ENCODE results near the gene TUBGCP3. TPM values are rescaled to one million over a fixed set of nuclear protein-coding genes. Genes with fewer than 3 reads are reported as not detected.

Gene TUBGCP3
- total and polyA plus RNA-seq, 5 donors from 2014 or later = 10.9 to 40.7 (median 15.0) TPM

GRCh38 chr13:112443191-112443994, 144.6 kb downstream of the TUBGCP3 start:
- no peaks in the 10 kb centered on the region for H3K36me3 ChIP-seq (ENCODE audit: control insufficient read depth, insufficient read depth, low read length)
- no peak overlapping the region for H3K27ac Mint-ChIP-seq
- no peak for ATAC-seq (ENCODE audit: low read depth in 2 of 2)
- DNase-seq = no peak
- no peaks in the 10 kb centered on the region for H3K27me3 ChIP-seq (ENCODE audit: control insufficient read depth, insufficient read depth, low read length)
- H3K4me3 ChIP-seq (ENCODE audit: low read depth, low read length) = no peak overlapping the region
- no peak overlapping the region for H3K4me3 Mint-ChIP-seq
- no peaks in the 10 kb centered on the region for H3K36me3 Mint-ChIP-seq
- peaks cover 0 to 4% (median 0%) of the 10 kb centered on the region in 4 donors for H3K4me1 Mint-ChIP-seq
- H3K9me3 Mint-ChIP-seq = peaks cover 0 to 4% (median 0%) of the 10 kb centered on the region in 7 donors
- no peaks in the 10 kb centered on the region for H3K9me3 ChIP-seq (ENCODE audit: control insufficient read depth in 2 of 2, low read length in 2 of 2)
- H3K4me1 ChIP-seq (ENCODE audit: control insufficient read depth, insufficient read depth, low read length, poor library complexity, severe bottlenecking) = no peaks in the 10 kb centered on the region
- H3K27ac ChIP-seq (ENCODE audit: insufficient read depth, low read length, poor library complexity, severe bottlenecking) = no peak overlapping the region
- H3K27me3 Mint-ChIP-seq = peaks cover 19% of the 10 kb centered on the region

- peaks cover 0 to 7% (median 2%) of the 10 kb centered on the region in 7 donors for H3K9me3 Mint-ChIP-seq
- Histone ChIP-seq H3K27ac (ENCODE audit: insufficient read depth, low read length, poor library complexity, severe bottlenecking) (no peak overlapping the region), H3K27me3 (ENCODE audit: control insufficient read depth, insufficient read depth, low read length) (no peaks in the 10 kb centered on the region), H3K4me1 (ENCODE audit: control insufficient read depth, insufficient read depth, low read length, poor library complexity, severe bottlenecking) (no peaks in the 10 kb centered on the region), H3K4me3 (ENCODE audit: low read depth, low read length) (no peak overlapping the region), H3K36me3 (ENCODE audit: control insufficient read depth, insufficient read depth, low read length) (no peaks in the 10 kb centered on the region), H3K9me3 (ENCODE audit: control insufficient read depth in 2 of 2, low read length in 2 of 2) (no peaks in the 10 kb centered on the region)
- no peaks in the 10 kb centered on the region for H3K36me3 Mint-ChIP-seq
- peaks cover 0 to 4% (median 0%) of the 10 kb centered on the region in 4 donors for H3K4me1 Mint-ChIP-seq
- peaks cover 19% of the 10 kb centered on the region for H3K27me3 Mint-ChIP-seq
- no peak for ATAC-seq (ENCODE audit: low read depth in 2 of 2)
- no peak for DNase-seq
- no peak overlapping the region for H3K4me3 Mint-ChIP-seq
- H3K27ac Mint-ChIP-seq = no peak overlapping the region
Observed at GRCh38 chr13:112442483-112443090, 145.4 kb downstream of the TUBGCP3 start.

GRCh38 chr13:112441779-112442310, 146.1 kb downstream of the TUBGCP3 start:
- Mint-ChIP-seq H3K4me1 (peaks cover 0 to 4% (median 0%) of the 10 kb centered on the region in 4 donors), H3K27me3 (peaks cover 19% of the 10 kb centered on the region), H3K9me3 (peaks cover 0 to 7% (median 2%) of the 10 kb centered on the region in 7 donors), H3K36me3 (no peaks in the 10 kb centered on the region), H3K4me3 (no peak overlapping the region), H3K27ac (no peak overlapping the region)
- Histone ChIP-seq H3K27me3 (ENCODE audit: control insufficient read depth, insufficient read depth, low read length) (no peaks in the 10 kb centered on the region), H3K27ac (ENCODE audit: insufficient read depth, low read length, poor library complexity, severe bottlenecking) (no peak overlapping the region), H3K36me3 (ENCODE audit: control insufficient read depth, insufficient read depth, low read length) (no peaks in the 10 kb centered on the region), H3K4me1 (ENCODE audit: control insufficient read depth, insufficient read depth, low read length, poor library complexity, severe bottlenecking) (no peaks in the 10 kb centered on the region), H3K4me3 (ENCODE audit: low read depth, low read length) (no peak overlapping the region), H3K9me3 (ENCODE audit: control insufficient read depth in 2 of 2, low read length in 2 of 2) (no peaks in the 10 kb centered on the region)
- no peak for DNase-seq
- no peak for ATAC-seq (ENCODE audit: low read depth in 2 of 2)

GRCh38 chr13:112441226-112441625, 146.7 kb downstream of the TUBGCP3 start:
- H3K27me3 ChIP-seq (ENCODE audit: control insufficient read depth, insufficient read depth, low read length) = no peaks in the 10 kb centered on the region
- Mint-ChIP-seq H3K27ac (no peak overlapping the region), H3K4me1 (peaks cover 0 to 4% (median 0%) of the 10 kb centered on the region in 4 donors), H3K9me3 (peaks cover 0 to 7% (median 2%) of the 10 kb centered on the region in 7 donors), H3K27me3 (peaks cover 19% of the 10 kb centered on the region), H3K4me3 (no peak overlapping the region), H3K36me3 (no peaks in the 10 kb centered on the region)
- H3K4me1 ChIP-seq (ENCODE audit: control insufficient read depth, insufficient read depth, low read length, poor library complexity, severe bottlenecking) = no peaks in the 10 kb centered on the region
- no peaks in the 10 kb centered on the region for H3K36me3 ChIP-seq (ENCODE audit: control insufficient read depth, insufficient read depth, low read length)
- DNase-seq = no peak
- no peaks in the 10 kb centered on the region for H3K9me3 ChIP-seq (ENCODE audit: control insufficient read depth in 2 of 2, low read length in 2 of 2)
- H3K4me3 ChIP-seq (ENCODE audit: low read depth, low read length) = no peak overlapping the region
- ATAC-seq (ENCODE audit: low read depth in 2 of 2) = no peak
- no peak overlapping the region for H3K27ac ChIP-seq (ENCODE audit: insufficient read depth, low read length, poor library complexity, severe bottlenecking)

GRCh38 chr13:112438515-112438914, 149.4 kb downstream of the TUBGCP3 start:
- peaks cover 0 to 3% (median 0%) of the 10 kb centered on the region in 4 donors for H3K4me1 Mint-ChIP-seq
- no peaks in the 10 kb centered on the region for H3K36me3 Mint-ChIP-seq
- Histone ChIP-seq H3K27ac (ENCODE audit: insufficient read depth, low read length, poor library complexity, severe bottlenecking) (no peak overlapping the region), H3K9me3 (ENCODE audit: control insufficient read depth in 2 of 2, low read length in 2 of 2) (no peaks in the 10 kb centered on the region), H3K4me3 (ENCODE audit: low read depth, low read length) (no peak overlapping the region), H3K36me3 (ENCODE audit: control insufficient read depth, insufficient read depth, low read length) (no peaks in the 10 kb centered on the region), H3K4me1 (ENCODE audit: control insufficient read depth, insufficient read depth, low read length, poor library complexity, severe bottlenecking) (no peaks in the 10 kb centered on the region), H3K27me3 (ENCODE audit: control insufficient read depth, insufficient read depth, low read length) (no peaks in the 10 kb centered on the region)
- peak overlapping the region in 1 of 4 donors; percentile 55 for H3K4me3 Mint-ChIP-seq
- peaks cover 0 to 7% (median 4%) of the 10 kb centered on the region in 7 donors for H3K9me3 Mint-ChIP-seq
- ATAC-seq (ENCODE audit: low read depth in 2 of 2) (no peak), DNase-seq (no peak)
- H3K27me3 Mint-ChIP-seq = peaks cover 13% of the 10 kb centered on the region
- no peak overlapping the region for H3K27ac Mint-ChIP-seq

GRCh38 chr13:112438094-112438493, 149.9 kb downstream of the TUBGCP3 start:
- no peak overlapping the region for H3K4me3 ChIP-seq (ENCODE audit: low read depth, low read length)
- H3K4me1 Mint-ChIP-seq = no peaks in the 10 kb centered on the region
- no peaks in the 10 kb centered on the region for H3K27me3 ChIP-seq (ENCODE audit: control insufficient read depth, insufficient read depth, low read length)
- no peak overlapping the region for H3K4me3 Mint-ChIP-seq
- ATAC-seq (ENCODE audit: low read depth in 2 of 2) (no peak), DNase-seq (no peak)
- peaks cover 9% of the 10 kb centered on the region for H3K27me3 Mint-ChIP-seq
- H3K9me3 Mint-ChIP-seq = peaks cover 0 to 7% (median 4%) of the 10 kb centered on the region in 7 donors
- no peaks in the 10 kb centered on the region for H3K36me3 Mint-ChIP-seq
- H3K27ac Mint-ChIP-seq = no peak overlapping the region
- H3K36me3 ChIP-seq (ENCODE audit: control insufficient read depth, insufficient read depth, low read length) = no peaks in the 10 kb centered on the region
- H3K27ac ChIP-seq (ENCODE audit: insufficient read depth, low read length, poor library complexity, severe bottlenecking) = no peak overlapping the region
- H3K4me1 ChIP-seq (ENCODE audit: control insufficient read depth, insufficient read depth, low read length, poor library complexity, severe bottlenecking) = no peaks in the 10 kb centered on the region
- no peaks in the 10 kb centered on the region for H3K9me3 ChIP-seq (ENCODE audit: control insufficient read depth in 2 of 2, low read length in 2 of 2)

GRCh38 chr13:112435973-112436372, 152.0 kb downstream of the TUBGCP3 start:
- Mint-ChIP-seq H3K4me3 (no peak overlapping the region), H3K27me3 (peaks cover 4% of the 10 kb centered on the region), H3K27ac (no peak overlapping the region), H3K36me3 (no peaks in the 10 kb centered on the region), H3K4me1 (no peaks in the 10 kb centered on the region), H3K9me3 (peaks cover 0 to 7% (median 4%) of the 10 kb centered on the region in 7 donors)
- ATAC-seq (ENCODE audit: low read depth in 2 of 2) (no peak), DNase-seq (no peak)
- H3K9me3 ChIP-seq (ENCODE audit: control insufficient read depth in 2 of 2, low read length in 2 of 2) = no peaks in the 10 kb centered on the region
- no peak overlapping the region for H3K4me3 ChIP-seq (ENCODE audit: low read depth, low read length)
- H3K27me3 ChIP-seq (ENCODE audit: control insufficient read depth, insufficient read depth, low read length) = no peaks in the 10 kb centered on the region
- H3K27ac ChIP-seq (ENCODE audit: insufficient read depth, low read length, poor library complexity, severe bottlenecking) = no peak overlapping the region
- no peaks in the 10 kb centered on the region for H3K4me1 ChIP-seq (ENCODE audit: control insufficient read depth, insufficient read depth, low read length, poor library complexity, severe bottlenecking)
- H3K36me3 ChIP-seq (ENCODE audit: control insufficient read depth, insufficient read depth, low read length) = no peaks in the 10 kb centered on the region

Measured in CD4-positive, CD25-positive, alpha-beta regulatory T cell (primary cell).